ENCODE data around the gene LPP.

GRCh38 chr3:188938999-188939398 lies 785.0 kb downstream of the LPP start:
- no peak for TF ChIP-seq POLR2A (IDR thresholded peaks at IDR 0.05; ENCODE audit: low read length)
- TF ChIP-seq GATA1 (IDR thresholded peaks at IDR 0.05; ENCODE audit: low read depth, low read length), result no peak
